HL-60 (cell line): ENCODE data around the gene MRPS18A.

ENCODE experiments used
- POLR2AphosphoS5 ChIP-seq: IDR thresholded peaks from 2 replicates; pipeline ENCODE4 v1.6.1; 2012; ENCODE audit warnings: low read depth
- TF ChIP-seq, protein P1 (sequence below): IDR thresholded peaks from one replicate; pipeline ENCODE4 v1.5.1; 2011; ENCODE audit warnings: low read length, control low read depth, inconsistent platforms; ENCODE audit not compliant: insufficient read depth

DNA sequence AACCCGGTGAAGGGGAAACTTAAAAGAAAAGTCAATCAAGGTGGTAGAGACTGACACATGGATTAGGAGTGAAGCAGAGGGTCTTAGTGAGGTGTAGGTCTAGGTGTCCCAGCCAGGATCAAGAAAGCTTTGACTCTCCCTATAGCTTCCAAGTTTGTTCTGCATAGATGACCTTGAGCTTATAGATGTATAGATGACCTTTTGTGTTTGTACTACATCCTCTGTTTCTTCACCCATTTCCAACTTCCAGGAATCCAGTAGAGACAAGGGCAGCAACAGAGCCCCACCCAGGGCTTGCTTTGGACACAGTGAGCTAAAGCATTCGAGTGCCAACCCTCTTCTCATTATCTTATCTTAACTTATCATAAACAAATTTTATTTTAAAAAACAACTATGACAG, 1.8 kb upstream of the MRPS18A start:
- TF ChIP-seq, protein P1, sequence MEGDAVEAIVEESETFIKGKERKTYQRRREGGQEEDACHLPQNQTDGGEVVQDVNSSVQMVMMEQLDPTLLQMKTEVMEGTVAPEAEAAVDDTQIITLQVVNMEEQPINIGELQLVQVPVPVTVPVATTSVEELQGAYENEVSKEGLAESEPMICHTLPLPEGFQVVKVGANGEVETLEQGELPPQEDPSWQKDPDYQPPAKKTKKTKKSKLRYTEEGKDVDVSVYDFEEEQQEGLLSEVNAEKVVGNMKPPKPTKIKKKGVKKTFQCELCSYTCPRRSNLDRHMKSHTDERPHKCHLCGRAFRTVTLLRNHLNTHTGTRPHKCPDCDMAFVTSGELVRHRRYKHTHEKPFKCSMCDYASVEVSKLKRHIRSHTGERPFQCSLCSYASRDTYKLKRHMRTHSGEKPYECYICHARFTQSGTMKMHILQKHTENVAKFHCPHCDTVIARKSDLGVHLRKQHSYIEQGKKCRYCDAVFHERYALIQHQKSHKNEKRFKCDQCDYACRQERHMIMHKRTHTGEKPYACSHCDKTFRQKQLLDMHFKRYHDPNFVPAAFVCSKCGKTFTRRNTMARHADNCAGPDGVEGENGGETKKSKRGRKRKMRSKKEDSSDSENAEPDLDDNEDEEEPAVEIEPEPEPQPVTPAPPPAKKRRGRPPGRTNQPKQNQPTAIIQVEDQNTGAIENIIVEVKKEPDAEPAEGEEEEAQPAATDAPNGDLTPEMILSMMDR, result no peak
- no peak for TF ChIP-seq POLR2AphosphoS5
